BJ (cell line): ENCODE results near the gene SF1. TPM values are rescaled to one million over a fixed set of nuclear protein-coding genes. Genes with fewer than 3 reads are reported as not detected.

Experiments
- CTCF ChIA-PET: fragments of 350-600 bp; formaldehyde crosslinking; extraction: SDS; loops from one replicate; lab custom pipeline; 2021; ENCODE audit warnings: antibody characterized with exemption, inconsistent platforms; lab: Yijun Ruan, JAX
- POLR2A ChIA-PET: fragments of 300-600 bp; sonication (Branson Sonifier 250); formaldehyde crosslinking; extraction: SDS; loops from one replicate; lab custom pipeline; 2021; ENCODE audit warnings: antibody characterized with exemption; lab: Charles Lee
- DNase-seq: peaks from one replicate; pipeline ENCODE4 v3.0.0-alpha.2; 2011; ENCODE audit warnings: low read depth
- H3K27me3 ChIP-seq: 2 replicates; pipeline ENCODE4 v1.6.0; 2011; ENCODE audit warnings: low read length; ENCODE audit not compliant: control insufficient read depth, insufficient read depth
- H3K36me3 ChIP-seq: 2 replicates; pipeline ENCODE4 v1.5.1; 2011; ENCODE audit warnings: low read length; ENCODE audit not compliant: control insufficient read depth, insufficient read depth
- H3K4me3 ChIP-seq: 2 replicates; pipeline ENCODE4 v1.5.1; 2011; ENCODE audit warnings: low read depth, mild to moderate bottlenecking, control low read depth, low read length
- polyA plus RNA-seq: library from polyadenylated mRNA; depleted of rRNA; stranded (reverse); fragments of >200 nt; gene quantifications from 2 replicates; pipeline ENCODE4 v1.2.3, GENCODE V29; 2011
- TF ChIP-seq, protein P1 (sequence below): IDR thresholded peaks from 2 replicates; pipeline ENCODE4 v1.5.1; 2011; ENCODE audit warnings: low read depth, mild to moderate bottlenecking, control low read depth, inconsistent platforms, low read length, moderate library complexity; ENCODE audit not compliant: insufficient read depth

The SF1 gene
- polyA plus RNA-seq, 1 experiment: 41.7 TPM

DNA sequence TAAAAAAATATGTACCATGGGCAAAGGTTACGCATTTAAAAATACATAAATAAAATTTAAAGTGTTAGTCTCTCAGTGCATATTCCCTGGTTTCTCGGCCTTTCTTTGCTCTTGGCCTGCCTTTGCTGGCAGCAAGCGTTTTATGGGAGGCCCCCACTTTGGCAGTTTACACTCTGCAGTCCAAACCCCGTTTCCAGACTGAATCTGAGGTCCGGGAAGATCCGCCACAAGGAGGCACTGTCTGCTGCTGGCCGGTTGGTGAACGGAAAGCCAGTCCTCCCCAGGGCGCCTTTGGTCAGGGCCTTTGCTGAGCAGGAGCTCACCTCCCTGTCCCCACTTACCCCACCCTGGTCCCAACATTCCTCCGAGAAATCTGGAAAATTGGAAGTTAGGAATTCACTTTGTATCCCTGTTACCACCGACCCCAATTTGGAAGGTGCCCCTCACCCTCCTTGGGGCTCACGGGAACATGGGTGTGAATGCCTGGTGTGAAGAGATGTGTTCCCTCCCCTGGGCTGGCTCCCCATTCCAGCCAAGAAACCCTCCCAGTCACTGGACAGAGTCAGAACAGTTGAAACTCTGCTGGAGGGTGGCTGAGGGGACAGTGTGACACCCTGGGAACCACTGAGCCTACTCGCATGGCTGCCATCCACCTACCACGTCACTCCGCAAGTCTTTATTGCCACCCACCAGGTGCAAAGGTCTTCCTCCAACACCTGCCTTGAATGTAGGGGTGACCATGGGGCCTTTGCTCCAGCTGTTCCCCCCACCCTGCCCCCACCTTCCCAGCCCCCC is 9.4 kb upstream of the SF1 start:
- TF ChIP-seq, protein P1, sequence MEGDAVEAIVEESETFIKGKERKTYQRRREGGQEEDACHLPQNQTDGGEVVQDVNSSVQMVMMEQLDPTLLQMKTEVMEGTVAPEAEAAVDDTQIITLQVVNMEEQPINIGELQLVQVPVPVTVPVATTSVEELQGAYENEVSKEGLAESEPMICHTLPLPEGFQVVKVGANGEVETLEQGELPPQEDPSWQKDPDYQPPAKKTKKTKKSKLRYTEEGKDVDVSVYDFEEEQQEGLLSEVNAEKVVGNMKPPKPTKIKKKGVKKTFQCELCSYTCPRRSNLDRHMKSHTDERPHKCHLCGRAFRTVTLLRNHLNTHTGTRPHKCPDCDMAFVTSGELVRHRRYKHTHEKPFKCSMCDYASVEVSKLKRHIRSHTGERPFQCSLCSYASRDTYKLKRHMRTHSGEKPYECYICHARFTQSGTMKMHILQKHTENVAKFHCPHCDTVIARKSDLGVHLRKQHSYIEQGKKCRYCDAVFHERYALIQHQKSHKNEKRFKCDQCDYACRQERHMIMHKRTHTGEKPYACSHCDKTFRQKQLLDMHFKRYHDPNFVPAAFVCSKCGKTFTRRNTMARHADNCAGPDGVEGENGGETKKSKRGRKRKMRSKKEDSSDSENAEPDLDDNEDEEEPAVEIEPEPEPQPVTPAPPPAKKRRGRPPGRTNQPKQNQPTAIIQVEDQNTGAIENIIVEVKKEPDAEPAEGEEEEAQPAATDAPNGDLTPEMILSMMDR: peak; percentile 85
- CTCF ChIA-PET: interaction anchor here (0.7 to 1.5 kb wide), 3 partner anchors 16 to 40 kb away, joined by 3 read pairs; no protein-coding TSS in a partner anchor
- DNase-seq: no peak
- H3K27me3 ChIP-seq: no peaks in the 10 kb centered on the region
- POLR2A ChIA-PET: no interaction called here
- H3K36me3 ChIP-seq: peaks cover 10% of the 10 kb centered on the region
- H3K4me3 ChIP-seq: no peak overlapping the region

DNA sequence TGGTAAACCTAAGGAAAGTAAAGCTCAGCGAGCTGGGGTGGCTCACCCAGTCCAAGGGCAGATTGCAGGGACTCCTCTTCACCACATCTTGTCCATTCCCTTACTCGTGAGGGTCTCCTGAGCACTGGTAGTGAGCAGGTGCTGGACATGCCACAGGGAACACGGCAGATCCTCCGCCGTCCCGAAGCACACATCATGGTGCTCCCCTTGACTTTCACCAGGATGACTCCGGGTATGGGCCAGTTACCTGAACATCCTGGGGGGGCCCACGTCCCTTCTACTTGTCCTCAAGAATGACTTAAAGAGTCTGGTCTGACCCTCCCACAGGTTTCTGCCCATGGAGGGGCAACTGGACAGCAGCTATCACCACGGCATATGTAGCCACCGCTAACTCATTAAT is 8.0 kb upstream of the SF1 start:
- H3K27me3 ChIP-seq: no peaks in the 10 kb centered on the region
- no peak overlapping the region for H3K4me3 ChIP-seq
- ChIA-PET POLR2A (no interaction called here), CTCF (interaction anchor here (0.7 to 1.1 kb wide), 5 partner anchors 8 to 333 kb away, joined by 3 read pairs; no protein-coding TSS in a partner anchor)
- no peak for DNase-seq
- TF ChIP-seq, protein P1: no peak
- H3K36me3 ChIP-seq: peaks cover 10% of the 10 kb centered on the region

DNA sequence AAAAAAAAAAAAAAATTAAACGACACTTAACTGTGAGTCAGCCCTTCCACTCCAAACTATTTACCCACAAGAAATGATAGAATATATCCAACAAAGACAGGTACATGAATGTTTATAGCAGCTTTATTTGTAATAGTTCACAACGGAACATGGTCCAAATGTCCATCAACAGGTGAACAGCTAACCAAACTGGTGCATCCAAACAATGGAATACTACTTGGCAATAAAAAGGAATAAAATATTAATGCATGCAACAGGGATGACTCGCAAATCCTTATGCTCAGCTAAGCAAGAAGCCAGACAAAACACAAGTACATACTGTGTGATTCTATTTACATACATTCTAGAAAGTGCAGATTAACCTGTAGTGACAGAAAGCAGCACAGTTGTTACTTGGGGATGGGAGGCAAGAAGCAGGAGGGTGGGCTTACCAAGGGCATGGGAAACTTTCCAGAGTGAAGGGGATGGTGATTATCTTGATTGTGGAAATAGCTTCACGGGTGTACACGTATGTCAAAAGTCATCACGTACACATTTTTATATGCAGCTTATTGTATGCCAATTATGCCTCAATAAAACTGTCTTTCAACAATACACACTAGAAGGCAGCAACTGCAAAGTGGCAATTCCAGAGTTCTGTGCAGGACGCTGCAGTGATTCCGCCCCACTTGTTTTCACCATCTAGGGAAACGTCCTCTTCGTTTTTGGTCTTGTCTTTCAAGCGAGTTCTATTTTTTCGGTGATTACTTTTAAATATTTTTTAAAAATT is 6.7 kb upstream of the SF1 start:
- CTCF ChIA-PET: no interaction called here
- peaks cover 8% of the 10 kb centered on the region for H3K36me3 ChIP-seq
- POLR2A ChIA-PET: no interaction called here
- no peak for DNase-seq
- TF ChIP-seq, protein P1: no peak
- no peak overlapping the region for H3K4me3 ChIP-seq
- H3K27me3 ChIP-seq: no peaks in the 10 kb centered on the region

DNA sequence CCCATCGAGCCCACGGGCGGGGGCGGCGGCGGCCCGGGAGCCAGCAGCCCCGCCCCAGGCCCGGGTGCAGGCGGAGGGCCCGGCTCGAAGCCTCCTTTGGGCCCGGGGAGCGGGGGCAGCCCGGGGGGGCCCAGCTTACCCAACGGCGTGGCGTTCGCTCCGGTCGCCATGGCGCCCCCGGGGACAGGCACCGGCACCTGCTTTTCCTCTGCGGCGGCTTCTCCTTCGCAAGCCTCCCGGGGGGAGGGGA is 194 bp downstream of the SF1 start:
- TF ChIP-seq, protein P1: no peak
- CTCF ChIA-PET: interaction anchor here (1.0 kb wide), 2 partner anchors 24 to 35 kb away, joined by 3 to 5 read pairs; partner anchors contain the start of gene MAP4K2

More for the DNA sequence above, 194 bp downstream of the SF1 start:
- Histone ChIP-seq H3K36me3 (peaks cover 19% of the 10 kb centered on the region), H3K27me3 (no peaks in the 10 kb centered on the region), H3K4me3 (peak overlapping the region; percentile 55)
- POLR2A ChIA-PET: no interaction called here
- DNase-seq: no peak
